Islet precursor cell (in vitro differentiated cells): ENCODE measurements around the gene FAM107A.

Experiments used
- DNase-seq: peaks from one replicate; pipeline ENCODE4 v3.0.0-alpha.2; 2018

Gene FAM107A

DNA sequence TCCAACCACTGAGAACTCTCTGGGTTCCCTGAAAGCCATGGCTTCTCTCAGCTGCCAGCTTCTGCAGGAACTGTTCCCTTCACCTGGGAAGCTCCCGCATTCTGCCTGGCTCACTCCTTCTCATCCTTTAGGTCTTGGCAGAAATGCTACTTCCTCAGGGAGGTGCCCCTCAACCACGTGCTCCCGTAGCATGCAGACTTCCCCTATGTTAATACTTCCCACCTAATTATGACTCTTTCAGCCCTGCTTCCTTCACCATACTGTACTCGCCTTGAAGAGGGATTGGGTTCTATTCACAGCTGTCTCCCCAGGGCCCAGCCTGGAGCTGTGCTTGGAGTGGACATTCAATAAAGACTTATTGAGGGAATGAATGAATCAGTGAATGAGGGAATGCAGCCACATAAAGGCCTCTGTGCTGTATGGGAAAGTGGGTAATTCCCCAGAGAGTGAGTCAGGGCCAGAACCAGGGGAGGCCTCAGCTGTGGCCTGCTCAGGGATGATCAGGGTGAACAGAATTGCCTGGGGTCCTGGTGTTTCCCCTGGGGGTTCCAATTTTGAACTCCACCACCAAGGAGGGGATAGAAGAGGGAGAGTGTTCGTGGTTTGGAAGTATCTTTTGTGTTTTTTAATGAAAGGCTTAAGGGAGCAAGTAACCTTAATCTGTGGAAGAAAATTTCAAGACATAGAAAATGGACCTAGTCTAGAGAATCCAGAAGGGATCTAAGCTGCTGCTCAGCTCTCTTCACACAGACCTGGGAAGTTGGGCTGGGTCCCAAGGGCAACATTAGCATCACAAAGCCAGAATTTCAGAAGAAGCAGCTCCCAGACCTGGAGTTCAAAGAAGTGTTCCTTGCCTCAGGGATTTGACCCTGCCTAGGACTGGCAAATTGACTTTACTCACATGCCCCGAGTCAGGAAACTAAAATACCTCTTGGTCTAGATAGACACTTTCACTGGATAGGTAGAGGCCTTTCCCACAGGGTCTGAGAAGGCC is 14.6 kb upstream of the FAM107A start:
- peak; percentile 69 for DNase-seq

DNA sequence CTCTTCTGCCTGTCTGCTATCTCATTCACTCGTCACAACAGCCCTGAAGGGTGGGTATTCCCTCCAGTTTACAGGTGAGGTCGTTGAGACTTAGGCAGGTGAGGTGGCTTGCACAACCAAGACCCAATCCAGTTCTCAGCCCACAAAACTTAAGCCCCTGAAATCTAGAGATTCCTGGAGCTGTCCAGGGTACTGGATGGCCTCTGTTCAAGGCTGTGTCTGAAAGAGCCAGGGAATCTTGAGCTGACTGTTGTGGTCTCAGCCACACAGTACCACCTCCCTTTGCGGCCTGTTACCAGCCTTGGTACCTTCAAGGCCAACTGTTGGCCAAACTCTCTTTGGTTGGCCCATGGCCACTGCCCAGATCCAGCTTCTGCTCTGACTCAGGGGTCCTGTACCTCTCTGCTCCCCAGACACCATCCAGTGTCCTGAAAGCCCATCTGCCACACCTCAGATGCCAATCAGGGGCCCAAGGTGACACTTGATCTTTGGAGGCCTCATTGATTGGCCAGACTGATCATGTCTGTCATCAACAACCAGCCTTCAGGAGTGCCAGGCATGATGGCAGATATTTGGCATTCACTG is 10.9 kb upstream of the FAM107A start:
- DNase-seq = peak; percentile 76

GRCh38 chr3:58586776-58587192 is 9.6 kb upstream of the FAM107A start:
- DNase-seq = peak; percentile 68

DNA sequence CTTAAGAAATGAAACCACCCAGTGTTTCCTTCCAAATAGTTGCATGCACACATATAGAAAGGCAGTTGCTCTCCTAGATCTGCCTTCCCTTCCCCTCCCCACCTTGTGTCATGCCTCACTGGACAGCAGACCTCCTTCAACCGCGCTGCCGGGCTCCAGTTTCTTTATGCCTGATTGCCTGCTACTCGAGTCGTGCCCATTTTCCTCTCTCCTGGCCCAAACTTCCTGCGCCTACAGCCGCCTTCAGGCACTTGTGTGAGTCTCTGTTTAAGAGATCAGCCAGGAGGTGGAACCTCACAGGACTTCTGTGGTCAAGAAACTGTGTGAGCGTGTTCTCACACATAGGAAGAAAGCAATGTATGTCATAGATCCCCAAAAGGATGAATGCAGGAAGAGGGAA is 8.8 kb upstream of the FAM107A start:
- no peak for DNase-seq

DNA sequence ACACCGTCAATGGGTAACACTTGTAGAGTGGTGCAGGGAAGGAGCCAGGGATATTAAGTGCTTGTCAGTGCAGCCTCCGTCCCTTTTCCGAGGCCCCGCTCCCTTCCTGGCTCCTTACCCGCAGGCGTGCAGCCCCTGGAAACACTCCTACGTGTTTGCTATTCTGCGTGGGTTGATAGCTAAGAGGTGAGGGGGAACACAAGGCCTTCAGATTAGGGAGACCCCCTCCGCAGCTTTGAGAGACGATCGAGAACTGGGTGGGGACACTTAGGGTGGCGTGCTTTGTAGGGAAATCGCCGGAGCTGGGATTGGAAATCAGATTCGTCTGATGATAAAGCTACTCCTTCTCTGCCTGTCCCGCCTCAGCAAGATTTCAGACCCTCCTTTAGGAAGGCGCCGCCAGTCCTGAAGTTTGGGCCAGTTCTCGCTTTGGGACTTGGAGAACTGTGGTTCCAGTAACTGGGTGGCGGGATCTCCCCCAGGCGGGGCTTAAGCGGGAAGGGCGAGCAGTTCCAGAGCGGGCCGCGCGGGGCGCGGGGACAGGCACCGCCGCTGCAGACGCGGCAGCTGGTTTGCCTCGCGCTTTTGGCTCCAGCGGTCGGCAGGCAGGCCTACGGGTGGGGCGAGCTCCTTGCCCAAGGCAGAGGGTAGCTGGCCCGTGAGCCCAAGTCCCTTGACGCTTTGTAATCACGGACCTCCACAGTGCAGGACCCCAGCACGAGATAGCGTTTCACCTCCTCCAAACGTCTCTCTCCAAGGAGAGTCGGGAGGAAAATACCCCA is 8.0 kb upstream of the FAM107A start:
- DNase-seq = peak; percentile 87

DNA sequence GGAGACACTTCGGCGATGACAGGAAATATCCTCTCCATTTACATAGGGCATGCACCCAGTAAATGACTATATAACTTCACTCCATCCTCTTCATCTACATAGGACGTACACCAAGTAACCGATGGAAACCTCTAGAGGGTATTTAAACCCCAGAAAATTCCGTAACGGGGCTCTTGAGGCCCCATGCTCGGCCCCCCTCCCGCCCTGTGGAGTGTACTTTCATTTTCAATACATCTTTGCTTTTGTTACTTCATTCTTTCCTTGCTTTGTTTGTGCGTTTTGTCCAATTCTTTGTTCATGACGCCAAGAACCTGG is 7.5 kb upstream of the FAM107A start:
- DNase-seq = no peak

GRCh38 chr3:58581328-58582091 is 4.3 kb upstream of the FAM107A start:
- no peak for DNase-seq

GRCh38 chr3:58580826-58581327 is 3.7 kb upstream of the FAM107A start:
- DNase-seq = no peak

DNA sequence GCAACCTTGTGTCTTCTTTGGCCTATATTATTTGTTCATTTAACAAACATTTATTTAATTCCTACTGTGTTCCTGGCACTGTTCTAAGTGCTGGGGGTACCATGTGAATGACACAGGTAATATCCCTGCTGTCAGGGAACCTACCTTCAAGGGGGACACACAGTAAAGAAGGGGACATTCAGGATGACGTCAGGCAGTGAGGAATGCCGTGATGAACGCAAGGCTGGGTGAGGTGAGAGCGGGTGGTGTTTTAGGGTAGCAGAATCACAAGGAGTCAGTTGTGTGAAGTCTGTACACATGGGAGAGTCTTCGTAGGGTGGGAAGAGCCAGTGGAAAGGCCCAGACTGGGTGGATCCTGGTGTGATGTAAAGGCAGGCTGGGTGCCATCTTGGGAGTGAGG is 1.7 kb upstream of the FAM107A start:
- DNase-seq = no peak

- no peak for DNase-seq
Observed at GRCh38 chr3:58576716-58577115, 475 bp downstream of the FAM107A start.

- DNase-seq = peak; percentile 76
Observed at GRCh38 chr3:58575971-58576652, 1.1 kb downstream of the FAM107A start.

GRCh38 chr3:58574682-58575081 is 2.5 kb downstream of the FAM107A start:
- DNase-seq = no peak

DNA sequence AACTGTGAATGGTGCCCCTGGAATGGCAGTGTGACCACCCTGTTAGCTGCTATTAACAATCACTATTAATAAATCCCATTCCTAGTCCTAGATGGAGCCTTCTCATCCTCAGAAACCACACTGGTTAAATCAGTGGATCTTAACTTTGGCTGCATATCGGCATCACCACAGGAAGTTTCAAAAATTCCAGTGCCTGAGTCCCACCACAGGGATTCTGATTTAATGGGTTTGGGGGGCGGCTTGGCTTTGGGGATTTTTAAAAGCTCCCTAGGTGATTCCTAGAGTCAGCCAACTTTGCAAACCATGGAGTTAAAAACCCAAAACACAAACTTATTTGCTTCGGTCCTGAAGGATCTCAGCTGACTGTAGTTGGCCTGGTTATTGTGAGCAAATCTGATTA is 3.1 kb downstream of the FAM107A start:
- no peak for DNase-seq

DNA sequence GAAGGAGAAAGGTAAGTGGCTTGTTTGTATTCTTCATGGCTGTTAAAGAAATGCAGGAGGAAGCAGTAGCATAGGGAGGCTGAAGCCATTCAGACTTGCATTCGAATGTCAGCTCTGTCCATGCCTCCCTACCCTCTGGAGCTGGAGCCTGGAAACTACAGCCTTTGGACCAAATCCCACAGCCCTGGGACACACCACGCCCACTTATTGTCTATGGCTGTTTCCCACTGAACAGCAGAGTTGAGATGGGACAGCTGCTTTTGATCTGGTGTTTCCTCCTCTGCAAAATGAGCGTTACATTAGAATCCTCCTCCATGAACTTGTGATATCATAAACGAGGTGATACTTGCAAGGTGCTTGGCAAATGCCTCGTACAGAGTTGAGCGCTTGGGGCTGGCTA is 3.6 kb downstream of the FAM107A start:
- no peak for DNase-seq

- DNase-seq = no peak
Observed at GRCh38 chr3:58572634-58573230, 4.5 kb downstream of the FAM107A start.

DNA sequence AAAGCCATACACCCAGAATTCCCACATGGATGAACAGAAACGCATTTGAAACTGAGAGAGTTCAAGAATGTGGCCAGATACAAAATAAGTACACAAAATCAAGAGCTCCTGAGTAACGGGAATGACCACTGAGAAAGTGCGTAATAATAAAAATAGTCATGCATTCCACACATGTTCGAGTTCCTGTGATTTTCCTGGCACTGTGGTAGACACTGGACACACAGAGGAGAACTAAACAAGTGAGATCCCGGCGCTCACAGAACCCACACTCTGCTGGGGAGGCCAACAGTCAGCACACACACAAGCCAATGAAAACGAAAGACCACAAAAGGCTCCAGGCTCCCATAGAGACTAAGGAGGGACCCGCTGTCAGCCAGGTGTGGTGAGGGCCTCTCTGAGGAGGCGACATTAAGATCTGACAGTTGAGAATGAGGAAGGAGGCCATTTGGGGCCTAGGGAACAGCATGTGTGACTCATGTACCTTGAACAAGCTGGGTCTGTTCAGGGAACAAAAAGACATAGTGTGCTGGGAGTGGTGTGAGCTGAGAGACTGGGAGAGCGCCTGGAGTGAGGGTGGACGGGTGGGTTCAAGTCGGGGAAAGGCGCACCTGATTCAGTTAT is 5.1 kb downstream of the FAM107A start:
- peak; percentile 80 for DNase-seq

DNA sequence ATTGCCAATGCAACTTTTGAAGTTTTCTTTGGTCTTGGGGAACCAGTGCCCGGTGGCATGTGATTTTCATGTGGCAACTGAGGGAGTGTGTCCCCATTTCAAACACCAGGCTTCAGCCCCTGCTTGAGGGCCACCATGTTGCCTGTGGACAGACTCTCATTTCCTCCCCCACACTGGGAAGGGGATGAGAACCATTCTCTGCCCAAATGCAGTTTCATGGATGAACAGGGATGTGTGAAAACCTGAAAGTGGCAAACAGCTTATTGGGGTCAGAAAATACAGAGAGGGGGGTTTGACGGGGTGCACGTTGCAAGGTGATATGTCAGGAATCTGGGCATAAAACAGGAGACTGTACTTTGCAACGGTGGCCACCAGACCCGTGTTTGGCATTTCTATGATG is 6.3 kb downstream of the FAM107A start:
- DNase-seq = peak; percentile 30

- DNase-seq = peak; percentile 41
Observed at GRCh38 chr3:58569287-58570001, 7.7 kb downstream of the FAM107A start.

DNA sequence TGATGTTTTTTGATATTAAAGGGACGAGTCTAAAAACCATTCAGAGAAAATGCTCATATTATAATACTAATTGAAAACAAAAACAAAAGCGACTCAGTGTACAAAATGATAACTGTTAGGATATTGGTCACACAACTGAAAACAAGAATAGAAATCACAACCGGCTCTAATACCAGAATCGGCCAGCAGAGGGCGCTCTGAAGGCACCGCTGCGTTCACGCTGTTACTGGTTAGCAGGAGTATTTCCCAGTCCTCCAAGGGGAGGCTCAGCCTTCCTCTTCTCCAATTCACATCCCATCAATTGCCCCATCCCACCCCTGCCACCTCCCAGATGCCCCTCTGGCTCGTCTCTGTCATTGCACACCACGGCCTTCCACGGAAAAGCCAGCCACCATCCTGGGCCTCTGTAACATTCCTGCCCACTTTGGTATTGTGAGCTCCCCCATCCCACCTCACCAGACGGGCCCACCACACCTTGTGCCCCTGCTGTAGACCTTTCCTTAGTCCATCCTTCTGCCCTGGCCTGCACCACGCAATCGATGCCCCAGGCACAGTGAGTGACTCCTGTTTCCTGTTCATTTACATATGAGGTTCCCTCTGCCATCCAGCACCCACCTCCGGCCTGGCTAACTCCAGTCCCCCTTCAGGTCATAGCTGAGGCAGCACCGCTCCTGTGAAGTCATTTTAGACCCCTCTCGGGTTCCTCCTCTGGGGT is 8.5 kb downstream of the FAM107A start:
- peak; percentile 88 for DNase-seq

DNA sequence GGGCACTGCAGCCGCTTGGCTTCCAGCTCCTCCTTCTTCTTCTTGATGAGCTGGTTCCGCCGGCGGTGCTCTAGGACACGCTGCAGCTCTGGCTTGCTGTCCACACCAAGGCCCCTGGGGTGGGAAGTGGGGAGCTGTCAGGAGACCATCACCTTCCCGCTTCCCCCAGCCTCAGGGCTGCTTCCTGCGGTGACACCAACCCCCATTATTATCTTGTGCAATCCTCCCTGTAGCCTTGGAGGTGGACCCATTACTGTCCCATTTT is 10.0 kb downstream of the FAM107A start:
- peak; percentile 51 for DNase-seq
